ENCODE results near the gene MUC20.
"Not testable (repeated sequence)": the region's sequence is repeated elsewhere in the genome, so short reads cannot be mapped to it uniquely, and the experiment has no call there.

Gene MUC20, protein sequence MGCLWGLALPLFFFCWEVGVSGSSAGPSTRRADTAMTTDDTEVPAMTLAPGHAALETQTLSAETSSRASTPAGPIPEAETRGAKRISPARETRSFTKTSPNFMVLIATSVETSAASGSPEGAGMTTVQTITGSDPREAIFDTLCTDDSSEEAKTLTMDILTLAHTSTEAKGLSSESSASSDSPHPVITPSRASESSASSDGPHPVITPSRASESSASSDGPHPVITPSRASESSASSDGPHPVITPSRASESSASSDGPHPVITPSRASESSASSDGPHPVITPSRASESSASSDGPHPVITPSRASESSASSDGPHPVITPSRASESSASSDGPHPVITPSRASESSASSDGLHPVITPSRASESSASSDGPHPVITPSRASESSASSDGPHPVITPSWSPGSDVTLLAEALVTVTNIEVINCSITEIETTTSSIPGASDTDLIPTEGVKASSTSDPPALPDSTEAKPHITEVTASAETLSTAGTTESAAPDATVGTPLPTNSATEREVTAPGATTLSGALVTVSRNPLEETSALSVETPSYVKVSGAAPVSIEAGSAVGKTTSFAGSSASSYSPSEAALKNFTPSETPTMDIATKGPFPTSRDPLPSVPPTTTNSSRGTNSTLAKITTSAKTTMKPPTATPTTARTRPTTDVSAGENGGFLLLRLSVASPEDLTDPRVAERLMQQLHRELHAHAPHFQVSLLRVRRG

DNA sequence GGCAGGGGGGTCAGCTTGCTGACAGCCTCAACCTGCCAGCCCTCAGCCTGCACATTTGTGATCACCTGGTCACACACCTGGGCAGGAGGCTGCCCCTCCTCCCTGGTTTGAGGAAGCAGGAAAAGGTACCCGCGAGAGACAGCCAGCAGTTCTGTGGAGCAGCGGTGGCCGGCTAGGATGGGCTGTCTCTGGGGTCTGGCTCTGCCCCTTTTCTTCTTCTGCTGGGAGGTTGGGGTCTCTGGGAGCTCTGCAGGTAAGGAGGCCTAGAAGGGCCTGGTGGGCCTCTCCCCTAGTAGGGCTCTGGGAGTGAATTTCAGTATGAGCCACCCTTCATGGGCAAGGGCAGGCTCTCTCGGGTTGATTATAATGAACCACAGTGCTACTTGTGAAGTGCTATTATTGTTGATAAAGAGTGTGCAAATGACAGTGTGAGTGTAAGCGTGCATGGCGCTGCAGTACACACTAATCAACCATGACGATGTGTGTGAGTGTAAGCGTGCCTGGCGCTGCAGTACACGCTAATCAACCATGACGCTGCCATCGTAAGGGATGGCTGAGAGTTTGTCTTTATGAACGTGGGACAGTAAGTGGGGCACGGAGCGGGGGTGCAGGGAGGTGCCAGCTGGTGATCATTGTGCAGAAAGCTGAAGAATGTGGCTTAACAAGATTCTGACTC is at the start of gene MUC20:
Gene MUC20, plus strand, starts transcription at position 148 of the 676 bp plus-strand sequence. Its CDS starts 30 bp downstream, at position 178.
- DNase-seq, result not testable (repeated sequence)

DNA sequence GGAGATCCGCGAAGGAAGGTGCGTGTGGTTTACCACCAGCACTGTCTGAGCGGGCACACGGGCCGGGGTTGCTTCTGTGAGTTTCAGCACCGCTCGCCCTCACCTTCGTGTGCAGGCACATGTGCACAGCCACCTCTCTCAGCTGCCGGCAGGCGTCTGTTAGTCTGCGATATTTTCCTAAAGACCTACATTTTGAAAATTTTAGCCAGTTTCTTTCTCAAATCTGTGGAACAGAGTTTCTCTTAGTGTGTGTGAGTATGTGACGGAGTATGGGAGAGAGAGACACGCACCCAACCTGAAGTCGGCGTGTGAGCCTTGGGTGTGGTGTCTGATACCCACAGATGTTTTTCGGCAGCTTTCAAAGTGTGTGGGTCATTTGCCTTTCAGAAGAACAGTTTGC is 49.5 kb upstream of the MUC20 start:
- not testable (repeated sequence) for DNase-seq

DNA sequence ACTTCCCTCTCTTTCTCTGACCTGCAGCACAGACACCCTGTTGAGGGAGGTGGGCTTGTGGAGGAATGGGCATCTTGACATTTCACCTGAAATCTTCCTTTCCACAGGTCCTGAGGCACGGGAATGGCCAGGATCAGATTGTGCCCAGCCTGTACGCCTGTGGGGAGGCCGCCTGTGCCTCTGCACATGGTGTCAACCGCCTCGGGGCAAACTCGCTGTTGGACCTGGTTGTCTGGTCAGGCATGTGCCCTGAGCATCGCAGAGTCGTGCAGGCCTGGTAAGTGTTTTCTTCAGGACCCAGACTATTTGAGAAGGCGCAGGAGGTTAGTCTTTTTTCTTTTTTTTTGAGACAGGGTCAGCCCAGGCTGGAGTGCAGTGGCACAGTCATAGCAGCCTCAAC is 47.1 kb upstream of the MUC20 start:
- not testable (repeated sequence) for DNase-seq

DNA sequence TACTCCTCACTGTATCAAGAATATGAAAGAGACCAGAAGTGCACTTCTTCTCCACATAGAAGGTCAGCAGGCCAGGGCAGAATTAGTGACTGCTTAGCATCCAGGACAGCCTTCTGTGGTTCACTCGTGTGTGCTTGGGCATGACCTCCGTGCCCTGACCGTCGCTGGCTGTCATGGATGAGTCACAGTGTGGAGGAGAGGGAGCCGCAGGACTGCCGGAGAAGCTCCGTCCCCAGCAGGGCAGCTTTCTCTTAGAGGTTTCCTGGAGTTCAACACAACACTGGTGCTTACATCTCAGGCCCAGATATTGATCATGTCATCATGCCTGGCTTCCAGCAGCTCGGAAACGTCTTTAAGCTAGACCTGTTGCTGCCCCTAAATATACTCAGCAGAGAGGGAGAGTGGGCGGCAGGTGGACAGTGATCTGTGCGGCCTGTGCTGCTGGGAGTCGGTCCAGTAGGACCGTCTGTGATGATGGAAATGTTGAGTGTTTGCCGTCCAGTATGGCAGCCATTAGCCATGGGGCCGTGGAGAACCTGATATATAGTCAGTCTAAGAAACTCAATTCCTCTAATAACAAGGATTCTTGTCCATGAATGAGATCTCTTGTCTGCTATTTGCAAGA is 42.3 kb upstream of the MUC20 start:
- not testable (repeated sequence) for DNase-seq

DNA sequence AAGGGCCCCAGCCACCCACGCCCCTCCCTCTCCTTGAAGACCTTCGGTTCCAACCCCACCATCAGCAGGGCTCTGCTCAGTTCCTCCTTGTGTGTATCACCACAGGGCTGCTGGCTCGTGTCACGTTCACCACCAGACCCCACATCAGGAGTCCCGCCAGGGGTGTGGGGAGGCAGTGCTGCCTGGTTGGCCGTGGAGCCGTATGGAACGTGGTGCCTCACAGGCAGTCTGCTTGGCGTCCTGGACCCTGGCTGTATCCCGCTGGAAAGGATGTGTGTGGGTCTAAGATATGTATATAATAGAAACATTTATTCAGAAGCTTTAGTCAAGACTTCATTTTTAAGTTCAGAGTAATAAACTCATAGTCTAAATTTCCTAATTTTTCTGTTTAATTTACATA is 40.1 kb upstream of the MUC20 start:
- DNase-seq, result not testable (repeated sequence)

DNA sequence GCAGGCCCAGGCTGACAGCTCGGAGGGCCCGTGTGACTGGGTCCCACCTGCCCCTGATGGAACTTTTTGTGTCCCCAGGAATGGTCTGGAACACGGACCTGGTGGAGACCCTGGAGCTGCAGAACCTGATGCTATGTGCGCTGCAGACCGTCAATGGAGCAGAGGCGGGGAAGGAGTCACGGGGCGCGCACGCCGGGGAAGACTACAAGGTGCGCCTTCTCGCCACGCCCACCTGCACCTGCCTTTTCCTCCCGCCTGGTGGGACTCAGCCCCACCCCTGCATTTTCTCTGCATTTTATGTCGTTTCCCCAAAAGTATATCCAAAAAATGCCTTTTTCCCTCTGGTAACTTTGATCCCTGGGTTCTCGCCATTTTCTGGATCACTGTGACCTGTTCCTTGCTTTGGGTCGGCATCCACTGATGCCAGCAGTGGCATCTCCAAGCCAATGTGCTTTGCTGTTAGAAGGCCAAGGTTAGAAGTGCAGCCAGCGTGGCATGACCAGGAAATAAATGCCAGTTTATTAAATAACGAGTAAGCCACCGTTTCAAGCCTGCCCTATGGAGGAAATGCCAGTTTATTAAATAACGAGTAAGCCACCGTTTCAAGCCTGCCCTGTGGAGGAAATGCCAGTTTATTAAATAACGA is 39.2 kb upstream of the MUC20 start:
- DNase-seq, result not testable (repeated sequence)

DNA sequence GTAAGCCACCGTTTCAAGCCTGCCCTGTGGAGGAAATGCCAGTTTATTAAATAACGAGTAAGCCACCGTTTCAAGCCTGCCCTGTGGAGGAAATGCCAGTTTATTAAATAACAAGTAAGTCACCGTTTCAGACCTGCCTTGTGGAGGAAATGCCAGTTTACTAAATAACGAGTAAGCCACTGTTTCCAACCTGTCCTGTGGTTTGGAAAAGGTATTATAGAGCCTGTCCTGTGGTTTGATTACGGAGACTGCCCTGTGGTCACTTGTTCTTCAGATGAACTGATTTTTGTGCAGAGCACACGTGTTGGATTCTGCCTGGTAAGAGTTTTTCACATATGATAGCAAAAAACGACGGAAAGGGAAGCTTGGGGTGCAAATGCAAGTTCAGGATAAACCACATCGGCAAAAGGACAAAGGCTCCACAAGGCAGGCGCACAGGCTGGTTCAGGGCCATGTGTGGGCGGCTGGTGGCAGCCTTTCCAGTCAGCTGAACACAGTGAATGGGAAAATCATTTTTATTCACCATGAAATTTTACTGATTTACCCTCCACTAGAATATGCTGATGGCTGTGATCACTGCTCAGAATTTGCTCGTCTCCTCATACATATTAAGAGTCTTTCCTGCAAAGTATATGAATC is 38.6 kb upstream of the MUC20 start:
- DNase-seq, result not testable (repeated sequence)

DNA sequence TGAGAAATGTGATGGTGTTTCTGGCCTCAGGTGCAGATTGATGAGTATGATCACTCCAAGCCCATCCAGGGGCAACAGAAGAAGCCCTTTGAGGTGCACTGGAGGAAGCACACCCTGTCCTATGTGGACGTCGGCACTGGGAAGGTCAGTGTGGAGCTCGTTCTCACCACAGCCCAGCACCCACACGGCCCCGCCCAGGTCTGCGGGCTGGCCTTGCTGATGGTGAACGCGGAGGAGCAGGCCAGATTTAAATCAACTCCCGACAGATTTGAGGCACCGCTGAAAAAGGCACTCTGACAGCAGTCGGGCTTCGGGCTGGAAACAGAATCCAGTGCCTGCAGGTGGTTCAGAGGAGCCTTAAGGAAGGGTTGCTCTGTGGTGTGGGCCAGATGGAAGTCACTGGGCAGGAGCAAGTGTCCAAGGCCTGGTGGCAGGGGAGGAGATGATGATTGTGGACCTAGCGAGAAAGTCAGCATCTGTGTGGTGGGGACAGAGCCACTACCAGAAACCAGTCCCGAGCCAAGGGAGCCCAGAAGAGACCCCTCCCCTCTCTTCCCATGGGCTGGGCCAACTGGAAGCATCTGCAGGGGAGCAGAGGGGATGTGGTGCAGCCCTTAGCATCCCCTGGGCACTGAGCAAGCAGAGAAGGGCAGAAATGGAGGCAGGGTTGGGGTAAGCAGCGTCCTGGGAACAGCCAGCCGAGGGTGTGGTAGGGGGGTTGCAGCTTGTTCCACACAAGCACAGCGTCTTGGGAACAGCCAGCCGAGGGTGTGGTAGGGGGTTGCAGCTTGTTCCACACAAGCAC is 36.9 kb upstream of the MUC20 start:
- not testable (repeated sequence) for DNase-seq

DNA sequence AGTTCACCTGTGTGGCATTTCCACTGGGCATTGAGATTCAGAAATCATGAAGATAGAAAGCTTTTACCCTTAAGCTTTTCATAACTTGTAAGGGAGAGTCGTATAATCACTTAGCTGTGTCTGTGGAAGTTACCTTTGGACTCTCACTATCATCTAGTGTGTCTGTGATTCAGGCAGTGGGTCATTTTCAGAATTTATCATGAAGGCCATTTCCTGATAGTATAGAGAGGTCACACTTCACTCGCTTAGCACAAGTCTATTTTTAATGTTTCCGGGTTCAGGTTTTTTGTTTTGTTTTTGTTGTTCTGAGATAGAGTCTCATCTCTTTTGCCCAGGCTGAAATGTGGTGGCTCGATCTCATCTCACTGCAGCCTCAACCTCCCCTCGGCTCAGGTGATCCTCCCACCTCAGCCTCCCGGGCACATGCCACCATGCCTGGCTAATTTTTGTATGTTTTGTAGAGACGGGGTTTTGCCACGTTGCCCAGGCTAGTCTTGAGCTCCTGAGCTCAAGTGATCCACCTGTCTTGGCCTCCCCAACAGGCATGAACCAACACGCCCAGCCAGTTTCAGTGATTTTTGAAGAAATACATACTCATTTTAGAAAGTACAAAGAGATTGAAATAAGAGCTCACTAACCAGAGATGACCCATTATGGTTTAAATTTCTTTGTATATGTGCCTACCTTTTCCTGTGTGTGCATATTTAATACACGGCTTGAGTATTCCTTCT is 36.1 kb upstream of the MUC20 start:
- not testable (repeated sequence) for DNase-seq

DNA sequence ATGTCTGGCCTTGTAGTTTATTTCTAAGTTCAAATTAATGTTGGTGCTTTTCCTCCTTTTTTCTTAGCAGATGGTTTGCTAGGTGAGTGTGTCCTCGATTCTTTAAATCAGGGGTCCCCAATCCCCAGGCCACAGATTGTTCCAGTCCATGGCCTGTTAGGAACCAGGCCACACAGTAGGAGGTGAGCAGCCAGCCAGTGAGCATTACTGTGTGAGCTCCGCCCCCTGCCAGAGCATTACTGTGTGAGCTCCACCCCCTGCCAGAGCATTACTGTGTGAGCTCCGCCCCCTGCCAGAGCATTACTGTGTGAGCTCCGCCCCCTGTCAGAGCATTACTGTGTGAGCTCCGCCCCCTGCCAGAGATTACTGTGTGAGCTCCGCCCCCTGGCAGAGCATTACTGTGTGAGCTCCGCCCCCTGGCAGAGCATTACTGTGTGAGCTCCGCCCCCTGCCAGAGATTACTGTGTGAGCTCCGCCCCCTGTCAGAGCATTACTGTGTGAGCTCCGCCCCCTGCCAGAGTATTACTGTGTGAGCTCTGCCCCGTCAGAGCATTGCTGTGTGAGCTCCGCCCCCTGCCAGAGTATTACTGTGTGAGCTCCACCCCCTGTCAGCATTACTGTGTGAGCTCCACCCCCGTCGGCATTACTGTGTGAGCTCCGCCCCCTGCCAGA is 34.1 kb upstream of the MUC20 start:
- DNase-seq, result peak; percentile 41

DNA sequence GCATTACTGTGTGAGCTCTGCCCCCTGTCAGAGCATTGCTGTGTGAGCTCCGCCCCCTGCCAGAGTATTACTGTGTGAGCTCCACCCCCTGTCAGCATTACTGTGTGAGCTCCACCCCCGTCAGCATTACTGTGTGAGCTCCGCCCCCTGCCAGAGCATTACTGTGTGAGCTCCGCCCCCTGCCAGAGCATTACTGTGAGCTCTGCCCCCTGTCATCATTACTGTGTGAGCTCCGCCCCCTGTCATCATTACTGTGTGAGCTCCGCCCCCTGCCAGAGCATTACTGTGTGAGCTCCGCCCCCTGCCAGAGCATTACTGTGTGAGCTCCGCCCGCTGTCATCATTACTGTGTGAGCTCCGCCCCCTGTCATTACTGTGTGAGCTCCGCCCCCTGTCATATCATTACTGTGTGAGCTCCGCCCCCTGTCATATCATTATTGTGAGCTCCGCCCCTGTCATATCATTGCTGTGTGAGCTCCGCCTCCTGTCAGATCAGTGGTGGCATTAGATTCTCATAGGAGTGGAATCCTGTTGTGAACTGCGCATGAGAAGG is 33.5 kb upstream of the MUC20 start:
- DNase-seq, result peak; percentile 72

DNA sequence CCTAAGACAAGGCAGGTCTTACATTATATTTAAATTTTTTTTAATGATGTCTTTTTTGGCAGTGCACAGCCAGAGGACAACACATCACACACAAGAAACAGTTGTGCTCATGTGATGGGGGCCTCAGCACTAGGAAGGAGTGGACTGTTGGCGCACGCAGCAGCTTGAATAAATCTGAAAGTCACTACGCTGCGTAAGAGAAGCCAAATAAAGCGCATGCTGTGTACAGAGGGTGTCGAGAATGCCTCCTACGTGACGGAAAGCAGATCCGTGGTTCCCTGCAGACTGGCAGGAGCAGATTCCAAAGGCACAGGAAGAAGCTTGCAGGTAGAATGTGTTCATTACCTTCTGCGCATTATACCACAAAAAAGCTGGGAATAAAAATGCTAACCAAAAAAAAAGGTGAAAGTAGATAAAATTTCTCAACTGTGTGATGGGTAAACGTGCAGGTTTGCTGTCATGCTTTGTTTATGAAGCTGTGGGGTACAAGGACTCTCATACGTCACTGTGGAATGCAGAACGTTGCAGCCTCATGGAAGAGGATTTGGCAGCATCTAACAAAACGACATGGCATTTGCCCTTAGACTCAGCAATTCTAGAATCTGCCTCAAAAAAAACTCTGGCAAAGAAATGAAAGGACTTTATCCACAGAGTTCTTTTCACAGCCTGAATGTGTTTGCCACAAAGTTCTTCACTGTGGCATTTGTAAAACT is 32.2 kb upstream of the MUC20 start:
- not testable (repeated sequence) for DNase-seq

DNA sequence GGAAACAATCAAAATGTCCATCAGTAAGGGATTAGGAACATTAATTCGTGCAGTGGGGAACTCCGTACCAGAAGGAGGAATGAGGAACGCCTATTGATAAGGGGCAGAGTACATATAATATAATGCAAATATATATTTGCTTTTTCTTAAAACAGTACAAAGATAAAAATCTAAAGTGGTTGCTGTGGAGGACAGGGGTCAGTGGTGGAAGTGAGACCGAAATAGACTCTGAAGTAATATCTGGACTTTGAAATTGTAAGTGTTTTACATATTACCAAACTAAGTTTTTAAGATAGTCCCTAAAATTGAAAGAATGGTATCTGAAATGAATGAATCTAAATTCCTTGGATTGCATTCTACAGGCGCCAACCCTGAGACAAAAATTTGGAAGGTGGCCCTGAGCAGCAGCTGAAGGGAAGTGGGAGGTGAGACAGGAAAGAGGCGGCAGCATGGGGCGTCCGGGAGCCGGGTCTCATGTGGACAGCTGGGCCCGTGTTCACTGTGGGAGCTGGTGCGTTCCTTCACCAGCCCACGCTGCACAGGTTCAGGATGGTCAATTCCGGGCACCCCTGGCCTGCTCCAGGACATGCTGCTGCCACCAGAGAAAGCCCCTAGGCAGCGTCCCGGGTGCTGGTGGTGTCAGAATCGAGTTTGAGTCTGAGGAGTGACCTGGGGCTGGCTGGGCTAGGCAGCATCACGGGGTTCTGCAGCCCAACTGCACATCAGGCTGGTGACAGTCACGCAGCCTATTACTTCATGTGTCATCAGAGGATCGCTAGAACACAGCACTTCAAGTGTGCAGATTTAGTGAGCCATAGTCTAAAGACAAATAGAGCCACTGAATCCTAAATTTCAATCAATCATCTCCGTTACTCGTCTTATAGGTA is 31.4 kb upstream of the MUC20 start:
- DNase-seq, result not testable (repeated sequence)

DNA sequence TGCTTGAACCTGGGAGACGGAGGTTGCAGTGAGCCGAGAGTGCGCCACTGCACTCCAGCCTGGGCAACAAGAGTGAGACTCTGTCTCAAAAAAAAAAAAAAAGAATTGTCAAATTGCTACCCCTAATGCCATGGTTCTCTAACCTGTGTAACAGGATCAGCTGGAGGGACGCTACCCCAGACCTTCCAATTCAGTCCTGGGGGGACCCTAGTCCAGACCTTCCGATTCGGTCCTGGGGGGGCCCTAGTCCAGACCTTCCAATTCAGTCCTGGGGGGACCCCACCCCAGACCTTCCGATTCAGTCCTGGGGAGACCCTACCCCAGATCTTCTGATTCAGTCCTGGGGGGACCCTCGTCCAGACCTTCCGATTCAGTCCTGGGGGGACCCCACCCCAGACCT is 29.8 kb upstream of the MUC20 start:
- DNase-seq, result no peak

DNA sequence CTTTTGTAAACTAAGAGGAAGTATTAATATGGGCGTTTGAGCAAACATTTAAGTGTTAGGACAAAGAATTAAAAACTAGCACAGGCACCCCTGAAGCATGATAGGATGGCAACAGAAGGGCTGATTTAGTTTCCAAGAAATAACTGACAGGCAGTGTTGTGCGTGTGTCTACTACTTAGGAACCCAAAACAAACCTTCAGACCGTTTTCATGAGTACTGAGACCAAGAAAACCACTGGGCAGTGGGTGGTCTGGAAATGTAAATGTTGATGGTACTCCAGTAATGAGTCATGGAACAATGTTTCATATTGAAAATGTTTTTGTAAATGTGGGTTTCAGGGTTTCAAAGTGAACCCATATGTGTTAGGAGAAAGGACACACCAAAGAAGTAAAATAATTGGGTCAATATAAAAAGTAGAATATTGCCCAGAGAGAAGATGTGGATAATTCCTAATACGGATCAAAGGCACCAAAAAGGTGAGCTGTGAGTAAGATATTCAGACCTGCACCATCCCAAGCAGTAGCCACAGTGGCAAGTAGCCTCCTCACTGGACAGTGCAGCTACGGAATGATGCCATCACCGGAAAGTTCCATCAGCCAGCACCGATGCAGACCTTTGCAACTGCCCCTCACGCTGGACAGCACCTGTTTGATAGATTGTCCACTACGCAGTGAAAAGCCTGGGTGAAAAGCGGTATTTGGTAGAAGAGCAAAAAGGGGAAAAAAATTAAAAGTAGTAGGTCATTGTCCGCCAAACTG is 29.0 kb upstream of the MUC20 start:
- peak; percentile 74 for DNase-seq

DNA sequence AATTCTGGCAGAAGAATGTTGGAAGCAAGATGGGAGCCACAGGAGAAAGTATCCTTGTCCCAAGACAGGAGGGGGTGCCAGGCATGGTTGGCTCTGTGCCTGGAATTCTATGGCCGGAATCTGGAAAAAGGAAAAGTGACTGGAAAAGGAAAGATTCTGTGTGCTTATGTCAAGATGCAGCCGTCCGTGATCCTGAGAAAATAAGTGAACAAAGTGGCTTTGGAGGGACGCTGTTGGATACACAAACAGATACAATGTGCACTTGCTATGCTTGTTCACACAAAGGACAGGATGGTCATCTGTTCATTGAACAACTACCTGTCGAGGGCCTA is 28.5 kb upstream of the MUC20 start:
- DNase-seq, result no peak

DNA sequence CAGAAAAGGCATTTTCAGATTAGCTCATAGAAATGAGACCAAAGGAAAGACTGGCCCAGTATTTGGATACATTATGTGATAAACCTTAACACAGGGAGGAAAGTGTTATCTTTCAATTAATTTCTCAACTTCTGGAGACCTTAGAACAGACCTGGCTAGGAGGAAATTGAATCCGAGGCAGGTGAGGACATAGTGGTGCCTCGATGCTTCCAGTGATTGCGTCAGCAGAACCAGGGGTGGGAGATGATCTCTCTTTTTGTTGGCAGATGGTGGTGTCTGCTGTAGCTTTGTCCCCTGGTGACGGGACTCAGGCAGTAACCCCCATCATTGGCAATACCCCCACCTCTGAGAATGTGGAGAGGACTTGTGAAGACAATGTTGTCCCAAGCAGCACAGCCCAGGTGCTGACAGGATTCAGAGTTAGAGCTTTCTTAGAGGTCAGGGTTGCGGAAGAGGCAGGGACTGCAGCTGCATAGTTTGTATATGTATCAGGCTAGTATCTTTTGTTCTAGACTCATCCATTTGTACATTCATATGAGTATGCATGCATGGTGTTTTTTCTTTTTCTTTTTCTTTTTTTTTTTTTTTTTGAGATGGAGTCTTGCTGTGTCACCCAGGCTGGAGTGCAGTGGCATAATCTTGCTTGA is 27.9 kb upstream of the MUC20 start:
- DNase-seq, result no peak
